B cell (primary cell): Measurements from ENCODE around the gene S100A9.

Source experiments
- CTCF ChIP-seq: fragments of 200-600 bp; IDR thresholded peaks from one replicate; pipeline ENCODE4 v1.8.0; 2022; ENCODE audit warnings: antibody characterized with exemption, mild to moderate bottlenecking
- EZH2 ChIP-seq: IDR thresholded peaks from 2 replicates; pipeline ENCODE4 v1.6.1; 2012; ENCODE audit warnings: borderline replicate concordance, low read depth, mild to moderate bottlenecking, moderate library complexity, low read length; ENCODE audit not compliant: insufficient read depth, poor library complexity, severe bottlenecking

GRCh38 chr1:153387001-153387400, 29.3 kb downstream of the S100A9 start:
- TF ChIP-seq CTCF (no peak), EZH2 (no peak)
